Smooth muscle cell (in vitro differentiated cells): ENCODE measurements around the gene ZFYVE28. TPM values are rescaled to one million over a fixed set of nuclear protein-coding genes. Genes with fewer than 3 reads are reported as not detected.

Experiments used
- DNase-seq: peaks from one replicate; lab custom pipeline; 2025; ENCODE audit not compliant: unreplicated experiment; lab: John Stamatoyannopoulos, UW
- H2AFZ ChIP-seq: fragments of 200-600 bp; sonication (generic); 2 replicates; pipeline ENCODE4 v1.6.0; 2016; ENCODE audit warnings: antibody characterized with exemption, low read depth, mild to moderate bottlenecking
- H3F3A ChIP-seq: fragments of 200-600 bp; sonication (generic); 2 replicates; pipeline ENCODE4 v1.6.0; 2017; ENCODE audit warnings: antibody characterized with exemption, low read depth
- H3K27ac ChIP-seq: fragments of 200-600 bp; sonication (generic); 2 replicates; pipeline ENCODE4 v1.5.1; 2016; ENCODE audit warnings: low read depth, mild to moderate bottlenecking
- H3K27me3 ChIP-seq: fragments of 200-600 bp; sonication (generic); 2 replicates; pipeline ENCODE4 v1.6.1; 2016; ENCODE audit warnings: low read depth, mild to moderate bottlenecking
- H3K36me3 ChIP-seq: fragments of 200-600 bp; sonication (generic); 2 replicates; pipeline ENCODE4 v1.5.1; 2016; ENCODE audit warnings: low read depth
- H3K4me1 ChIP-seq: fragments of 200-600 bp; sonication (generic); 2 replicates; pipeline ENCODE4 v1.5.1; 2016; ENCODE audit warnings: low read depth
- H3K4me2 ChIP-seq: fragments of 200-600 bp; sonication (generic); 2 replicates; pipeline ENCODE4 v1.6.0; 2016; ENCODE audit warnings: mild to moderate bottlenecking
- H3K4me3 ChIP-seq: fragments of 200-600 bp; sonication (generic); 2 replicates; pipeline ENCODE4 v1.5.1; 2016; ENCODE audit warnings: mild to moderate bottlenecking
- H3K79me2 ChIP-seq: fragments of 200-600 bp; sonication (generic); 2 replicates; pipeline ENCODE4 v1.6.0; 2016; ENCODE audit warnings: low read depth, mild to moderate bottlenecking
- H3K9ac ChIP-seq: fragments of 200-600 bp; sonication (generic); 2 replicates; pipeline ENCODE4 v1.6.0; 2016; ENCODE audit warnings: low read depth
- H3K9me3 ChIP-seq: fragments of 200-600 bp; sonication (generic); replicated peaks from 2 replicates; pipeline ENCODE4 v1.5.1; 2016; ENCODE audit warnings: low read depth
- H4K20me1 ChIP-seq: fragments of 200-600 bp; sonication (generic); 2 replicates; pipeline ENCODE4 v1.6.0; 2016; ENCODE audit warnings: low read depth
- WGBS: methylation state at CpG from one replicate; pipeline ENCODE4 v1.1.7; 2016; ENCODE audit warnings: low lambda C conversion rate; 5-methylcytosine and 5-hydroxymethylcytosine counted together
- polyA plus RNA-seq: library from polyadenylated mRNA; unstranded; fragments of >200 nt; fragmentation: Nextera tagmentation; extraction: Ambion mirVana; gene quantifications from 2 replicates; pipeline ENCODE4 v1.2.1, GENCODE V29; 2016
- total RNA-seq: library from RNA; depleted of rRNA; stranded (reverse); fragments of >200 nt; gene quantifications from 2 replicates; pipeline ENCODE4 v1.2.3, GENCODE V29; 2014
- TF ChIP-seq, protein P1 (sequence below): fragments of 200-600 bp; sonication (generic); IDR thresholded peaks from 2 replicates; pipeline ENCODE4 v1.5.1; 2017; ENCODE audit warnings: borderline replicate concordance, mild to moderate bottlenecking, antibody characterized with exemption; ENCODE audit not compliant: insufficient read depth, poor library complexity, severe bottlenecking

The ZFYVE28 gene
- total and polyA plus RNA-seq, 2 experiments from 2014 or later: 0.22 TPM; not detected in 1

GRCh38 chr4:2333356-2333841 lies 85.0 kb downstream of the ZFYVE28 start:
- Histone ChIP-seq H3K79me2 (no peaks in the 10 kb centered on the region), H3K4me1 (no peaks in the 10 kb centered on the region), H2AFZ (no peak overlapping the region), H3F3A (no peaks in the 10 kb centered on the region), H3K27me3 (peaks cover 7% of the 10 kb centered on the region), H3K36me3 (no peaks in the 10 kb centered on the region), H4K20me1 (no peaks in the 10 kb centered on the region), H3K4me3 (no peak overlapping the region), H3K27ac (no peak overlapping the region), H3K9ac (no peak overlapping the region), H3K9me3 (no peaks in the 10 kb centered on the region), H3K4me2 (no peak overlapping the region)
- TF ChIP-seq, protein P1, sequence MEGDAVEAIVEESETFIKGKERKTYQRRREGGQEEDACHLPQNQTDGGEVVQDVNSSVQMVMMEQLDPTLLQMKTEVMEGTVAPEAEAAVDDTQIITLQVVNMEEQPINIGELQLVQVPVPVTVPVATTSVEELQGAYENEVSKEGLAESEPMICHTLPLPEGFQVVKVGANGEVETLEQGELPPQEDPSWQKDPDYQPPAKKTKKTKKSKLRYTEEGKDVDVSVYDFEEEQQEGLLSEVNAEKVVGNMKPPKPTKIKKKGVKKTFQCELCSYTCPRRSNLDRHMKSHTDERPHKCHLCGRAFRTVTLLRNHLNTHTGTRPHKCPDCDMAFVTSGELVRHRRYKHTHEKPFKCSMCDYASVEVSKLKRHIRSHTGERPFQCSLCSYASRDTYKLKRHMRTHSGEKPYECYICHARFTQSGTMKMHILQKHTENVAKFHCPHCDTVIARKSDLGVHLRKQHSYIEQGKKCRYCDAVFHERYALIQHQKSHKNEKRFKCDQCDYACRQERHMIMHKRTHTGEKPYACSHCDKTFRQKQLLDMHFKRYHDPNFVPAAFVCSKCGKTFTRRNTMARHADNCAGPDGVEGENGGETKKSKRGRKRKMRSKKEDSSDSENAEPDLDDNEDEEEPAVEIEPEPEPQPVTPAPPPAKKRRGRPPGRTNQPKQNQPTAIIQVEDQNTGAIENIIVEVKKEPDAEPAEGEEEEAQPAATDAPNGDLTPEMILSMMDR: no peak
- 82% methylated on average over 18 of the region's 18 CpGs for WGBS
- no peak for DNase-seq

DNA sequence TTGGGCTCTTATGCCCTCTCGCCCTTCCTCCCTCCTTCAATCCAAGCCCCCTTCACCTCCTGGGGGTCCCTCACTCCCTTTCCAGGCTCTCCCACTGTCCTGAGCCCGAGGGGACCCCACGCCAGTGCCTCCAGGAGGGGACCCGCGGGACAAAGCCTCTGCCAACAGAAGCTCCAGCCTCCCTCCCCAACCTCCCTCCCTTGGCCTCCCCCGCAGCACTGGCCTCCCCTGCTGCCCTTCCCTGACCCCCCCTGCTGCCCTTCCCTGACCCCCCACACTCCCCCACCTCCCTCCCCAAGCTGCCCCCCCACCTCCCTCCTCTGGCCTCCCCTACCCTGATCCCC lies 85.5 kb downstream of the ZFYVE28 start:
- H3K79me2 ChIP-seq: no peaks in the 10 kb centered on the region
- H3K27me3 ChIP-seq: peaks cover 7% of the 10 kb centered on the region
- TF ChIP-seq, protein P1: no peak
- no peak overlapping the region for H2AFZ ChIP-seq
- H3K4me3 ChIP-seq: no peak overlapping the region
- no peaks in the 10 kb centered on the region for H3F3A ChIP-seq
- H3K4me2 ChIP-seq: no peak overlapping the region
- no peak overlapping the region for H3K9ac ChIP-seq
- H3K27ac ChIP-seq: no peak overlapping the region
- H3K4me1 ChIP-seq: no peaks in the 10 kb centered on the region
- no peak for DNase-seq
- no peaks in the 10 kb centered on the region for H4K20me1 ChIP-seq
- WGBS: 93% methylated on average over 5 of the region's 6 CpGs
- H3K36me3 ChIP-seq: no peaks in the 10 kb centered on the region
- no peaks in the 10 kb centered on the region for H3K9me3 ChIP-seq

- whole genome bisulfite sequencing: 92% methylated on average over 18 of the region's 21 CpGs
- Histone ChIP-seq H2AFZ (no peak overlapping the region), H3K4me2 (no peak overlapping the region), H3K27me3 (peaks cover 7% of the 10 kb centered on the region), H3K9ac (no peak overlapping the region), H3K79me2 (no peaks in the 10 kb centered on the region), H3K4me3 (no peak overlapping the region), H4K20me1 (no peaks in the 10 kb centered on the region), H3K9me3 (no peaks in the 10 kb centered on the region), H3K4me1 (no peaks in the 10 kb centered on the region), H3K27ac (no peak overlapping the region), H3K36me3 (no peaks in the 10 kb centered on the region), H3F3A (no peaks in the 10 kb centered on the region)
- DNase-seq: no peak
- TF ChIP-seq, protein P1: no peak
Measured at GRCh38 chr4:2332201-2332975, 86.1 kb downstream of the ZFYVE28 start.
